GM23338 (cell line): ENCODE data around the gene KLHDC1. TPM values are rescaled to one million over a fixed set of nuclear protein-coding genes. Genes with fewer than 3 reads are reported as not detected.

Source experiments
- ATAC-seq: fragments of 200-7000 bp; cut with Tn5 transposase; 3 replicates; pipeline ENCODE4 v1.9.1; 2020
- DNase-seq: peaks from one replicate; pipeline ENCODE4 v3.0.0-alpha.2; 2015; ENCODE audit warnings: low spot score
- H2AFZ ChIP-seq: fragments of 200-600 bp; sonication (generic); 2 replicates; pipeline ENCODE4 v1.8.0; 2016; ENCODE audit warnings: antibody characterized with exemption, mild to moderate bottlenecking, moderate library complexity
- H3F3A ChIP-seq: fragments of 200-600 bp; sonication (generic); replicated peaks from 2 replicates; pipeline ENCODE4 v1.8.0; 2017; ENCODE audit warnings: antibody characterized with exemption, mixed run types, low read depth
- H3K27ac ChIP-seq: fragments of 200-600 bp; sonication (generic); 2 replicates; pipeline ENCODE4 v1.6.1; 2016; ENCODE audit warnings: low read depth
- H3K27me3 ChIP-seq: fragments of 200-600 bp; sonication (generic); 2 replicates; pipeline ENCODE4 v1.8.0; 2016; ENCODE audit warnings: mild to moderate bottlenecking, mixed run types, moderate library complexity; ENCODE audit not compliant: insufficient read depth
- H3K36me3 ChIP-seq: fragments of 200-600 bp; sonication (generic); 2 replicates; pipeline ENCODE4 v1.8.0; 2016; ENCODE audit warnings: mild to moderate bottlenecking; ENCODE audit not compliant: insufficient read depth
- H3K4me1 ChIP-seq: fragments of 200-600 bp; sonication (generic); 2 replicates; pipeline ENCODE4 v1.8.0; 2016; ENCODE audit warnings: mild to moderate bottlenecking, moderate library complexity; ENCODE audit not compliant: insufficient read depth
- H3K4me2 ChIP-seq: fragments of 200-600 bp; sonication (generic); 2 replicates; pipeline ENCODE4 v1.7.1; 2017; ENCODE audit warnings: mixed run types
- H3K4me3 ChIP-seq: fragments of 200-600 bp; sonication (generic); 2 replicates; pipeline ENCODE4 v1.6.1; 2016; ENCODE audit warnings: mixed run types
- H3K79me2 ChIP-seq: fragments of 200-600 bp; sonication (generic); replicated peaks from 2 replicates; pipeline ENCODE4 v1.8.0; 2017; ENCODE audit warnings: mild to moderate bottlenecking; ENCODE audit not compliant: insufficient read depth
- H3K9me2 ChIP-seq: fragments of 200-600 bp; sonication (generic); 2 replicates; pipeline ENCODE4 v1.8.0; 2017; ENCODE audit not compliant: insufficient read depth
- H4K20me1 ChIP-seq: fragments of 200-600 bp; sonication (generic); replicated peaks from 2 replicates; pipeline ENCODE4 v1.8.0; 2017; ENCODE audit warnings: mild to moderate bottlenecking; ENCODE audit not compliant: insufficient read depth
- H3K27ac Mint-ChIP-seq: 2 replicates; pipeline ENCODE4 v1.8.0; 2020; ENCODE audit warnings: inconsistent platforms, mild to moderate bottlenecking, moderate library complexity, mixed read lengths
- H3K27me3 Mint-ChIP-seq: 3 replicates; pipeline ENCODE4 v1.8.0; 2022; ENCODE audit warnings: low read depth, mild to moderate bottlenecking, moderate library complexity, mixed read lengths, inconsistent platforms; ENCODE audit not compliant: insufficient read depth, poor library complexity
- H3K36me3 Mint-ChIP-seq: 3 replicates; pipeline ENCODE4 v1.8.0; 2021; ENCODE audit warnings: low read depth, mild to moderate bottlenecking, inconsistent platforms, moderate library complexity, mixed read lengths
- H3K4me1 Mint-ChIP-seq: 3 replicates; pipeline ENCODE4 v1.8.0; 2020; ENCODE audit warnings: mild to moderate bottlenecking, inconsistent platforms, mixed read lengths
- H3K4me3 Mint-ChIP-seq: 3 replicates; pipeline ENCODE4 v1.8.0; 2021; ENCODE audit warnings: moderate library complexity, mild to moderate bottlenecking, inconsistent platforms, mixed read lengths
- H3K9me3 Mint-ChIP-seq: 3 replicates; pipeline ENCODE4 v1.8.0; 2020; ENCODE audit warnings: moderate library complexity, mild to moderate bottlenecking, inconsistent platforms, mixed read lengths
- CREB1 ChIP-seq: fragments of 250-450 bp; sonication (Bioruptor Pico); IDR thresholded peaks from 2 replicates; pipeline ENCODE4 v1.5.0; 2020; ENCODE audit warnings: low read depth, mild to moderate bottlenecking, moderate library complexity
- EZH2 ChIP-seq: fragments of 200-600 bp; sonication (generic); IDR thresholded peaks from one replicate; pipeline ENCODE4 v1.8.0; 2017; ENCODE audit warnings: antibody characterized with exemption, mild to moderate bottlenecking, low read depth; ENCODE audit not compliant: unreplicated experiment
- EZH2phosphoT487 ChIP-seq: fragments of 200-600 bp; sonication (generic); IDR thresholded peaks from one replicate; pipeline ENCODE4 v1.8.1; 2018; ENCODE audit warnings: antibody characterized with exemption; ENCODE audit not compliant: unreplicated experiment
- JUNB ChIP-seq: IDR thresholded peaks from one replicate; pipeline ENCODE4 v1.6.1; 2016; ENCODE audit warnings: antibody characterized with exemption; ENCODE audit not compliant: unreplicated experiment
- POLR2AphosphoS5 ChIP-seq: IDR thresholded peaks from 2 replicates; pipeline ENCODE4 v1.6.1; 2016; ENCODE audit warnings: antibody characterized with exemption, low read depth
- REST ChIP-seq: IDR thresholded peaks from one replicate; pipeline ENCODE4 v1.6.1; 2018; ENCODE audit warnings: antibody characterized with exemption; ENCODE audit not compliant: unreplicated experiment
- ZNF114 ChIP-seq: fragments of 250-450 bp; sonication (Bioruptor Pico); IDR thresholded peaks from 2 replicates; pipeline ENCODE4 v1.5.0; 2020; ENCODE audit warnings: mild to moderate bottlenecking, moderate library complexity
- ZNF462 ChIP-seq: fragments of 250-450 bp; sonication (Bioruptor Pico); IDR thresholded peaks from 2 replicates; pipeline ENCODE4 v1.5.0; 2020; ENCODE audit warnings: mild to moderate bottlenecking, moderate library complexity
- polyA plus RNA-seq: library from polyadenylated mRNA; unstranded; fragments of >200 nt; fragmentation: Nextera tagmentation; extraction: Ambion mirVana; gene quantifications from 2 replicates; pipeline ENCODE4 v1.2.1, GENCODE V29; 2016
- total RNA-seq: library from RNA; depleted of rRNA; stranded (reverse); fragments of >200 nt; shearing (Covaris generic); gene quantifications from 2 replicates; pipeline ENCODE4 v1.2.3, GENCODE V29; 2014

The KLHDC1 gene
- total and polyA plus RNA-seq, 2 experiments from 2014 or later: 4.0 TPM; not detected in 1

DNA sequence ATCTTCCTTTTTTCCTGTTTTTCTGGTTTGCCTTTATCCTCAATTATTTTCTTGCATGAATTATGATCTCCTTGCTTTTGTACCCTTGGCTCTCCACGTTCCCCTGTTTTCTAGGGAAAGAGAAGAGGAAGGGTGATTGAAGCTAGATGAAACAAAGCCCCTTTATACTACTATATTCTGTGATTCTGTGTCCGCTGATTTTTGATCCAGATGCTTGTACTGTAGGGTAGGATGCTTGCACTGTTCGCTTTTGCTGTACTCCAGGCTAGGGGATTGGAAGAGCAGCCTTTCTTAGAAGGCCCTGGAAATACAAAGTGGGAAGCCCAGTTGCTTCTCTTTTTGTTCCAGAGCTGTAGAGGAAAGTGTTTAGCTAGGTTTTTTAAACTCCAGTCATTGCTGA, 40.0 kb downstream of the KLHDC1 start:
- DNase-seq (no peak), ATAC-seq (no peak)
- H3K27me3 ChIP-seq: no peaks in the 10 kb centered on the region
- H3K27ac ChIP-seq: no peak overlapping the region
- 0 out of 2 replicates have a peak overlapping the region, but pooled peaks have one; percentile 61 for H2AFZ ChIP-seq
- no peaks in the 10 kb centered on the region for H3K9me2 ChIP-seq
- H3F3A ChIP-seq: no peaks in the 10 kb centered on the region
- H3K27ac Mint-ChIP-seq: no peak overlapping the region
- H3K4me1 Mint-ChIP-seq: no peaks in the 10 kb centered on the region
- no peak overlapping the region for H3K4me2 ChIP-seq
- no peaks in the 10 kb centered on the region for H3K9me3 Mint-ChIP-seq
- no peaks in the 10 kb centered on the region for H3K36me3 ChIP-seq
- no peak overlapping the region for H3K4me3 Mint-ChIP-seq
- TF ChIP-seq ZNF462: no peak
- H3K36me3 Mint-ChIP-seq: no peaks in the 10 kb centered on the region
- no peaks in the 10 kb centered on the region for H3K4me1 ChIP-seq
- H3K27me3 Mint-ChIP-seq: peaks cover 2% of the 10 kb centered on the region
- no peaks in the 10 kb centered on the region for H3K79me2 ChIP-seq
- H4K20me1 ChIP-seq: no peaks in the 10 kb centered on the region
- H3K4me3 ChIP-seq: no peak overlapping the region

- Histone ChIP-seq H3K79me2 (no peaks in the 10 kb centered on the region), H3K4me2 (no peak overlapping the region), H2AFZ (no peak overlapping the region), H3K4me3 (no peak overlapping the region), H3K9me2 (no peaks in the 10 kb centered on the region), H4K20me1 (no peaks in the 10 kb centered on the region), H3K27me3 (no peaks in the 10 kb centered on the region), H3K36me3 (no peaks in the 10 kb centered on the region), H3K4me1 (no peaks in the 10 kb centered on the region), H3F3A (no peaks in the 10 kb centered on the region), H3K27ac (no peak overlapping the region)
- H3K9me3 Mint-ChIP-seq: no peaks in the 10 kb centered on the region
- no peak for DNase-seq
- H3K4me1 Mint-ChIP-seq: no peaks in the 10 kb centered on the region
- H3K36me3 Mint-ChIP-seq: no peaks in the 10 kb centered on the region
- H3K27me3 Mint-ChIP-seq: peaks cover 2% of the 10 kb centered on the region
- ATAC-seq: no peak
- no peak overlapping the region for H3K4me3 Mint-ChIP-seq
- no peak overlapping the region for H3K27ac Mint-ChIP-seq
- TF ChIP-seq POLR2AphosphoS5 (no peak), REST (no peak), EZH2 (no peak), CREB1 (no peak), ZNF114 (CRISPR knock-in tag) (no peak), EZH2phosphoT487 (no peak), JUNB (no peak)
Measured at GRCh38 chr14:49733836-49734235, 40.9 kb downstream of the KLHDC1 start.
